Skin of body (tissue), 2 donors: ENCODE data around the gene SMO. TPM values are rescaled to one million over a fixed set of nuclear protein-coding genes. Genes with fewer than 3 reads are reported as not detected.
A peak's percentile ranks its signal among the peaks of the same experiment; 100 is the strongest.
"Not testable (repeated sequence)": the region's sequence is repeated elsewhere in the genome, so short reads cannot be mapped to it uniquely, and the experiment has no call there.

Experiments used
- DNase-seq: peaks from one replicate; lab custom pipeline; 2025; lab: John Stamatoyannopoulos, UW
- total RNA-seq: library from RNA; depleted of rRNA; stranded (reverse); fragments of >200 nt; gene quantifications from one replicate; pipeline ENCODE4 v1.2.3, GENCODE V29; 2014

Gene SMO
- total RNA-seq, 1 donor from 2014 or later: 28.8 TPM

DNA sequence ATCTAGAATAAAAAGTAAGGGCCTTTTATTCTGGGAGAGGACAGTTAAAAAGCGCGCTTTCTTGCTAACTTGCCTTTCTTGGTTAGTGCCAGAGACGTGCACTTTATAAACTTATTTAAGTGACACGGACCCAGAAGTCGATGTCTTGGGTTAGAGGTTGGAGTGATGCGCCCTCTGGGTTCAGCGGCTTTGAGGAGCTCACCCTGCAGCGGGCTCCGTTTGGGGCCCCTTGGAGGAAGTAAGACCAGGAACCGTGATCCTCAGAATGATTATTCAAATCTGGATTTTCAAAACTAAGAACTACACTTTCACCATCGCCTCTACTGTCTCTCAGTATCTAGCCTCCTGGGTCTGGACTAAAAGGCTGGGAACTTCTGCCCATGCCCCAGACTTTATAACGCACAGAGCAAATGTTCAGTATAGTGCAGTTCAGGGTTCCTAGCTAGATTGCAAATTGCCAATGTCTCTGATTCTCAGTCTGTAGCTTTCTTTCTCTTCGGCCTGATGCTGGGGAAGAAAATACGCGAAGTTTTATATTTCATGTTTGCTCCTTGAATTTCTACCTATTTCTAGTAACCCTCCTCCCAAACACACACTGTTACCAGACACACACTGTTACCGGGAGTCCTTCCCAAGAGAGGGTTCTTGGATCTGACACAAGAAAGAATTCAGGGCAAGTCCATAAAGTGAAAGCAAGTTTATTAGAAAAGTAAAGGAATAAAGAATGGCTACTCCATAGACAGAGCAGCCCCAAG lies 18.6 kb upstream of the SMO start:
- DNase-seq: no peak

DNA sequence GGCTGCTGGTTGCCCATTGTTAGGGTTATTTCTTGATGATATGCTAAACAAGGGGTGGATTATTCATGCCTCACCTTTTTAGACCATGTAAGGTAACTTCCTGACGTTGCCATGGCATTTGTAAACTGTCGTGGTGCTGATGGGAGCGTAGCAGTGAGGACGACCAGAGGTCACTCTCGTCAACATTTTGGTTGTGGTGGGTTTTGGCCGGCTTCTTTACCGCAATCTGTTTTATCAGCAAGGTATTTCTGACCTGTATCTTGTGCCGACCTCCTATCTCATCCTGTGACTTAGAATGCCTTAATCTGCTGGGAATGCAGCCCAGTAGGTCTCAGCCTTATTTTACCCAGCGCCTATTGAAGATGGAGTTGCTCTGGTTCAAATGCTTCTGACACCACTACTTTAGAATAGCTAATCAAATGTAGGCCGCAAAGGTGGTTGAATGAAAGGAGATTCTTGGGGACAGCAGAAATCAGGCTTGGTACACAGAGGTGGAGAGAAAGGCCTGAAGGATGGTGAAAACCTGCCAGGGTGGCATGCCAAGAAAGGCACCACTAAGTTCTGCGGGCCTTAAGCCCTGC lies 17.9 kb upstream of the SMO start:
- no peak for DNase-seq

DNA sequence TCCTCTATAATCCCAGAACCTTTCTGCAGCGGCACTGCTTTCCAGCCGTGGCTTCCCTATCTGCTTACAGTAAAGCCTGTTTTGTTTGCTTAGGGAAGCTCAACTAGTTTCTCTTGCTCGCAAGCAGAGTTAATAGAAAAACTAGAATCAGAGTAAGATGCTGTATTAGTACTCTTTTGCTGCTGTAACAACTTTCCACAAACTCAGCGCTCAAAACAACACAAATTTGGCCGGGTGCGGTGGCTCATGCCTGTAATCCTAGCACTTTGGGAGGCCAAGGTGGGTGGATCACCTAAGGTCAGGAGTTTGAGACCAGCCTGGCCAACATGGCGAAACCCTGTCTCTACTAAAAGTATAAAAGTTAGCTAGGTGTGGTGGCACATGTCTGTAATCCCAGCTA lies 14.6 kb upstream of the SMO start:
- DNase-seq: not testable (repeated sequence)

DNA sequence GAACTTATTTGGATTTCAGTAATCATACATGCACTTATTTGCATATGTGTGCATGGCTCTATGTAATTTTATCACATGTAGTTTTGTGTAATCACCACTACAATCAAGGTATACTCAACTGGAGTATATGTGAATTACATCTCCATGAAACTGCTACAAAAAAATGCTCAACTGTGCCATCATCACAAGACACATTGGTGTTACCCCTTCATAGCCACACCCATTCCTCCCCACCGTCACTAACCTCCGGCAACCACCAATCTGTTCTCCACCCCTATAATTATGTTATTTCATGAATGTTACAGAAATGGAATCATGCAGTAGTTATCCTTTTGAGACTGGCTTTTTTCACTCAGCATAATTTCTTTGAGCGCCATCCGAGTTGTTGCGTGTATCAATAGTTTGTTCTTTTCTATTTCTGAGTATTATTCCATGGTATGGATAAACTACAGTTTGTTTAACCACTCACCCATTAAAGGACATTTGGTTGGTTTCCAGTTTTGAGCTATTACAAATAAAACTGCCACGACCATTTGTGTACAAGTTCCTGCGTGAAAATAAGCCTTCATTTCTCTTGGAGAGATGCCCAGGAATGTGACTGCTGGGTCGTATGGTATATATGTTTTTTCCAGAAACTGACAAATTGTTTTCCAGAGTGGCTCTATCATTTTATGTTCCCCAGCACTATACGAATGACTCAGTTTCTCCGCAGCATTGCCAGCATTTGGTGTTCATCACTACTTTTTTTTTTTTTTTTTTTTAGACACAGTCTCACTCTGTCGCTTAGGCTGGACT lies 11.3 kb upstream of the SMO start:
- DNase-seq: no peak

DNA sequence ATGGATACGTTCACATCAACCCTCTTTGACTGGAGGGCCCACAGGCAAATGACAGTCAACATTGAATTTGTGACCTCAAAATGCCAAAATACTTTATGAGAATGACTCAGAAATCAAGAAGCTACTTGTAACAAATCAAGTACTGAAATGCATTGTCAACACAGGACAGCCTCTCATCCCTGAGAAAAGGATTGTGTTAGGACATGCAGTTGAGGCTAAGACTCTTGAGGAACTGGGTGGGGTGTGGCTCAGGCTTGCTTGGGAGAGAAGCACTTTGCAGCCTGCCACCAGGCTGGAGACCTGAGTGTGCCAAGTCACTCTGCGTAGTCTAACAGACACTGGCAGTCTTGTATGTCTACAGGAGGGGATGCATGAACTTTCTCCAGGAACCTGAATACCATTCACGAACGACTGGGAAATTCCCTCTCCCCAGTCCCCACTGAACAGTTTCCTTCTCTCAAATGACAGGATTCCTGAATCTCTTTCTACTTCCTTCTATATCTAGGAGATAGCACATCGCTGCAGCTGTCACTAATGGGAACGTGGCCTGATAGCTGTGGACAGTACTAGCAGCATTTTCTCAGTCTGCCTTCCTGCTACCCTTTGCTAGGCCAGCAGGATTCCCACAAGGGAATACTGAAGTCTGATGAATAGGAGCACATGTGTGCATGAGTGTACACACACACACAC lies 3.3 kb upstream of the SMO start:
- no peak for DNase-seq

DNA sequence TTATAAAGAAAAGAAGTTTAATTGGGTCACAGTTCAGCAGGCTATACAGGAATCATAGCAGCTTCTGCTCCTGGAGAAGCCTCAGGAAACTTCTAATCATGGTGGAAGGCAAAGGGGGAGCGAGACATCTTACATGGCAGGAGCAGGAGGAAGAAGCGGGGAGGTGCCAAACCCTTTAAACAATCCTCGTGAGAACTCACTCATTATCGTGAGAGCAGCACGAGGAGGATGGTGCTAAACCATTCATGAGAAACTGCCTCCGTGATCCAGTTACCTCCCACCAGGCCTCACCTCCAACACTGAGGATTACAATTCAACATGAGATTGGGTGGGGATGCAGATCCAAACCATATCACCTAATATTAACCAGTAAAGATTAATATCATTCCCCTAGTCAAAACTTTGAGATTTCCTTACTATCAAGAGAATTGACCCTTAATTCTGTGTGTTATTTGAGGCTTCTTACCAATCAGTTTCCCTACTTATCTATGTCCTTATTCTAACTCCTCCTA lies 1.6 kb upstream of the SMO start:
- DNase-seq: no peak

DNA sequence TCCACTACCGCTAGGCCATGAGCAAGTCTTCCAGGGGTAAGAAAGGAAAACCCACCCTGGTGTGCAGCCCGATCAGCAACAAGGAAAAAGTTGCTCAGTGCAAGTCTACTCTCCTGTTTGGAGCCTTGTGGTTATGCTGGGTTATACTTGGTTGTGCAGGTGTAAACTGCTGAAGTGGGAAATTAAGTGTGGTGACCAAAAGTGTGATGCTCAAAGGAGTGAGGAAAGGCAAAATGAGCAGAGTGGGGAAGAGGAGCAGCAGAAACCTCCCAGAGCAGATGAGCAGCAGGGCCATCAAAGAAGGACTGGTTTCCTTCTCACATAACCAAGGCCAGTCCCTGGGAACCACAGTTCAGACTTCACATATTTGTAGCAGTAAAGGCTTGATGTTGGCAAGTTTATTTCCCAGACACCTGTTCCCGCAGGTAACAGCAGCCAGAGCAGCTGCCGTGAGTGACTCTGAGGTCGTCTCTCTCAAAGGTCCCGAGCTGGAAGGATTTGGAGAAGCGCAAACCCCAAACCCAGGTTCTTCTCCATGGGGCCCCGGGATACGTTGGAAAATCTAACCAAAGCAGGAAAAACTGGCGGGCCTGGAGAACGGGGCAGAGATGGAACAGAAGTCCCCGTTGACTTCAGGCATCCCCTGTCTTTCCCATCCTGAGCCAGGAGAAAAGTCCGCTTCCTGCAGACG lies 607 bp upstream of the SMO start:
- DNase-seq: peak; percentile 61

DNA sequence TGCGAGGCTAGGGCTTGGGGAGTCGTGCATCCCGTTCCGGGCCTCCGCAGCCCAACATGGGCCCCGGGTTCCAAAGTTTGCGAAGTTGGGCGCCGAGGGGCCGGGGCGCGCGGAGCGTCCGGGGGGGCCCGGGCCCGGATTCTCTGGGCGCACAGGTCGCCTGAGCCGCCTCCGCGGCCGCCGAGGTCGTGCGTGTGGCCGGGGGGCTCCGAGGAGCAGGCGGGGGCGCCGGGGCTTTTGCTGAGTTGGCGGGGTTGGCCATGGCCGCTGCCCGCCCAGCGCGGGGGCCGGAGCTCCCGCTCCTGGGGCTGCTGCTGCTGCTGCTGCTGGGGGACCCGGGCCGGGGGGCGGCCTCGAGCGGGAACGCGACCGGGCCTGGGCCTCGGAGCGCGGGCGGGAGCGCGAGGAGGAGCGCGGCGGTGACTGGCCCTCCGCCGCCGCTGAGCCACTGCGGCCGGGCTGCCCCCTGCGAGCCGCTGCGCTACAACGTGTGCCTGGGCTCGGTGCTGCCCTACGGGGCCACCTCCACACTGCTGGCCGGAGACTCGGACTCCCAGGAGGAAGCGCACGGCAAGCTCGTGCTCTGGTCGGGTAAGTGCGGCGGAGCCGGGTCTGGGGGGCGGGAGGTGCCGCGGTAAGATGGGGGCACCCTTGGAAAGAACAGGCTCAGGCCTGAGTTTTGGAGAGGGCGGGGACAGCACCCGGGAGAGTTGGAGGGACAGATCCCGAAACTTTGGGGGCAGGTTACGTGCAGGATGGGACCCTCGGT lies 643 bp downstream of the SMO start:
- no peak for DNase-seq

DNA sequence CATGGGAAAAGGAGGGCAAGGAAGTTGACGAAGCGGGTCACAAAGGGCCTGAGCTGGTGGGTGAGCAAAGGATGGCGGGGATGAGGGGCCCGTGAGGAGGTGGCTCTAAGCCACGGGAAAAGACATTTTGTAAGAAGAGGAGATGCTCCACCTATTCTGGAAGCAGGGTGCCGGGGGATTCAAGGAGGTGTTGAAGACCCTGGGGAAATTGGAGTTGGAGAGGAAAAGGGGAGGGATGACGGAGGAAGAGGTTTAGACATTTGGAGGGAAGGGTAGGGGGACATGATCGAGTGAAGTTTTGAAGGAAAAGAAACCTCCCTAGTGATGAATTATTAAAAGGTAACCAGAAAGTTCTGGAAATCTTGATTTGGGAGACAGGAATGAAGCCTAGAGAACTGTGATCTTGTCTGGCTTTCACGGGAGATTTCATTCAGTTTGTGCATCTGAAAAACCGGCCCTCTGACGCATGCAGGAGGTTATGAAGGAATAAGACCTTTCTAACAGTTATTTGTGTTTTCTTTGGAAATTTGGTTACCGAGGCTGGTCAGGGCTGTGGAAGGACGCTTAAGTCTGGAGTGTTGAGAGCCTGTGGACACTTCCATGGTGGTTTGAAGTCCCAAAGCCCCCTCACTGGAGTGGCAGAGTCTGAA lies 1.4 kb downstream of the SMO start:
- DNase-seq: no peak

DNA sequence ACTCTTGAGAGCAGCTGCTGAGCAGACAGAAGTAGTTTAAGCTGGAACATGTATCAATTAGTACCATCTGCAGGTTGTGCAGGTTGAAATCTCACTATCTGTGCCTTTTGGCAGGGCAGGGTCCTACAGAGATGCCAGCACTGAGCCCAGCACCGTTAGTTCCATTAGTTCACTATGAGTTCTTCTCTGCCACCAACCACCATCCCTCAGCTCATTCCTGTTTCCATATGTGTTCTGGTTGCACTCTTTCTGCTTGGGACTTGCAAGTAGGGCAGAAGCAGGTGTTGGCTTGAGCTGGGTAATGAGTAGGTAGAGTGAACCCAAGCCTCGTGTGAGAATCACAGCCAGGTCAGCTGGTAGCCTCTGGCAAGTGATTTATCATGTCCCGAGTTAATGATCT lies 2.8 kb downstream of the SMO start:
- no peak for DNase-seq

DNA sequence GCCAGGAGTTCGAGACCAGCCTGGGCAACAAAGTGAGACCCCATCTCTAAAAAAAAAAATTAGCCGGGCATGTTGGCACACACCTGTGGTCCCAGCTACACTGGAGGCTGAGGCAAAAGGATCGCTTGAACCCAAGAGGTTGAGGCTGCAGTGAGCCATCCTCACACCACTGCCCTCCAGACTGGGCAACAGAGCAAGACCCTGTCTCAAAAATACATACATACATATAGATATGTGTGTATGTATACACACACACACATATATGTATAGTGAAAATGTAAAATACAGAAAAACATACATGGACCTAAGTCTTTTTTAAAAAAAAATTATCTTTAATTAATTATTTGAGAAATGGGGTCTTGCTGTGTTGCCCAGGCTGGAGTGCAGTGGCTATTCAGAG lies 5.5 kb downstream of the SMO start:
- DNase-seq: no peak

DNA sequence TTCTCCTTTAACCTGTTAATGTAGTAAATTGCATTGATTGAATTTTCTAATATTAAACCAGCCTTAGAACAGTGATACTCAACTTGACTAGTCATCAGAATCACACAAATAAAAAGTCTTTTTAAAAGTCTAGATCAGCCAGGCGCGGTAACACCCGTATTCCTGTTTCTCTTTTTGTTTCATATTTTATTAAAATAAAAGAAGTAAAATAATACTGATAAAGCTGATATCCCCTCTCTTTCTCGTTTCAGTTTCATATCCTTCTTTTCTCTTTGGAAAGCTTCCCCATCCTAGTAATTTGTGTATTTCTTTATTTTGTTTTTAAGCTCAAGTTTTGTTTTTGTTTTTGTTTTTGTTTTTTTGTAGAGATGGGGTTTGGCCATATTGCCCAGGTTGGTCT lies 9.3 kb downstream of the SMO start:
- DNase-seq: no peak

DNA sequence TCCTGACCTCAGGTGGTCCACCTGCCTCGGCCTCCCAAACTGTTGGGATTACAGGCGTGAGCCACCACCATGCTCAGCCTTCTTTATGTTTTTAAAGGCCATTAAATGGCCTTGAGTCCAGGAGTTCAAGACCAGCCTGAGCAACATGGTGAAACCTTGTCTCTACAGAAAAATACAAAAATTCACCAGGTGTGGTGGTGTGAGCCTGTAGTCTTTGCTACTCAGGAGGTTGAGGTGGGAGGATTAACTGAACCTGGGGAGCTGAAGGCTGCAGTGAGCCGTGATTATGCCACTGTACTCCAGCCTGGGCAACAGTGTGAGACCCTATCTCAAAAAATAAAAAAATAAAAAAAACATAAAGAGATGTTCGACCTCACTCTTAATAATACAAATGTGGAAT lies 11.0 kb downstream of the SMO start:
- DNase-seq: no peak

DNA sequence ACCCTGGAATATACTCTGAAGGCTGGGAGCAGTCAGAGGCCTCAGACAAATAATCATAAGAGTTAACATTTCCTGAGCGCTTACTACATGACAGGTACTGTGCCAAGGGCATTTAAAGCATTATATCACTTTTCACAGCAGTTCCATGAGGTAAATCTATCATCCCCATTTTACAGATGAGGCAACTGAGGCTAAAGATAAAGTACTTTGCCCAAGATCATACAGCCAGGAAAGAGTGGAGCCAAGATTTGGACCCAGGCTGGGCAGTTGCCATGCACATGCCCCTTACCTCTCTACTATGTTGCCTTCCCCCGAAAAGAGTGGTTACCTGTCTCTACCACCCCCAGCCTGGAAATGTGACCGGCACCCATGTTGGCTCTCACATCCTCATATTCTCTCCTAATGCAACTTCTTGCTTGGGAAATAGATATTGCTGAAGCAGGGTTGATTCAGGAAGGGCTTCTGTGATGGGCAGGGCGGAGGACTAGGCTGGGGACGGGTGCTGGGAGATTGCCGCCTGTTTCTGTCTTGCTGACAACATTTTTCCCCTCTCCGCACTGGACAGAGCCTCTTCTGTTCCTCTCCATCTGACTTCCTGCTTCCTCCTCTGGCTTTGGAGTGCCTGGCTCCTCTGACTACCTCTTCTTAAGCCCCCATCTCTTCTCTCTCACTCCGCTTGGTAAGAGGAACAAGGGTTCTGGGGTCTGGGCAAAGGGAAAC lies 13.8 kb downstream of the SMO start:
- DNase-seq: no peak

DNA sequence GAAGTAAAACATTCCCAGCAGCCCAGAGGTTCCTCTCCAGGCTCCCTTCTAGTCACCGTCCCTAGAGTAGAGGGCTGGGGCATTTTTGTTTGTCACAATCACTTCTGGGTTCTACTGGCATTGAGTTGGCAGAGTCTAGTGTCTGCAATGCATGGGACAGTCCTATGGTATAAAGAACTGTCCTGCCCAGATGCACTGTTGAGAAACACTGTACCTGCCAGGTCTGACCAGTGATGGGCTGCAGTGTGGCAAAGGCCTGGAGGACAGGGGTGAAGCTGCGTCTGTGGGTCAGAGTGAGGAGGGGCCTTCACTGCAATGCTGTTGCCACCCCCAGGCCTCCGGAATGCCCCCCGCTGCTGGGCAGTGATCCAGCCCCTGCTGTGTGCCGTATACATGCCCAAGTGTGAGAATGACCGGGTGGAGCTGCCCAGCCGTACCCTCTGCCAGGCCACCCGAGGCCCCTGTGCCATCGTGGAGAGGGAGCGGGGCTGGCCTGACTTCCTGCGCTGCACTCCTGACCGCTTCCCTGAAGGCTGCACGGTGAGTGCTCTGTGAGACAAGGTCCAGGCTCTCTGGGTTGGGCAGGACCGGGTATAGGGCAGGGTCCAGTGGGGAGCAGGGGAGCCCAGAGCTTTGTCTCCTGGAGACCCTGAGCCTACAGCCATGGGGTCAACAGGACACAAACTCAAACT lies 14.8 kb downstream of the SMO start:
- DNase-seq: no peak

DNA sequence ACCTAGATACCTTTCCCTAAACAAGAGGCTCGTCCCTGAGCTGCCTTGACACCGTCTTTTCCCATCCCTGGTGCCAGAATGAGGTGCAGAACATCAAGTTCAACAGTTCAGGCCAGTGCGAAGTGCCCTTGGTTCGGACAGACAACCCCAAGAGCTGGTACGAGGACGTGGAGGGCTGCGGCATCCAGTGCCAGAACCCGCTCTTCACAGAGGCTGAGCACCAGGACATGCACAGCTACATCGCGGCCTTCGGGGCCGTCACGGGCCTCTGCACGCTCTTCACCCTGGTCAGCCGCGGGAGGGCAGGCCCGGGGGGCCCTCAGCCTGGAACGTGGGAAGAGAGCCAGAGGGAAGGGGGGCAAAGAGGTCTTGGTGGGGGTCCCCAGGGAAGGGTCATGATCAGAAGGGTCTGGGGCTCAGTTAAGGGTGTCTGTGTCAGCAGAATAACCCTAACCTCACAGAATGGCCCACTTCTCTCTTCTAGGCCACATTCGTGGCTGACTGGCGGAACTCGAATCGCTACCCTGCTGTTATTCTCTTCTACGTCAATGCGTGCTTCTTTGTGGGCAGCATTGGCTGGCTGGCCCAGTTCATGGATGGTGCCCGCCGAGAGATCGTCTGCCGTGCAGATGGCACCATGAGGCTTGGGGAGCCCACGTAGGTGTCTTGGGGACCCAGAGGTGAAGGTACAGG lies 16.8 kb downstream of the SMO start:
- no peak for DNase-seq

DNA sequence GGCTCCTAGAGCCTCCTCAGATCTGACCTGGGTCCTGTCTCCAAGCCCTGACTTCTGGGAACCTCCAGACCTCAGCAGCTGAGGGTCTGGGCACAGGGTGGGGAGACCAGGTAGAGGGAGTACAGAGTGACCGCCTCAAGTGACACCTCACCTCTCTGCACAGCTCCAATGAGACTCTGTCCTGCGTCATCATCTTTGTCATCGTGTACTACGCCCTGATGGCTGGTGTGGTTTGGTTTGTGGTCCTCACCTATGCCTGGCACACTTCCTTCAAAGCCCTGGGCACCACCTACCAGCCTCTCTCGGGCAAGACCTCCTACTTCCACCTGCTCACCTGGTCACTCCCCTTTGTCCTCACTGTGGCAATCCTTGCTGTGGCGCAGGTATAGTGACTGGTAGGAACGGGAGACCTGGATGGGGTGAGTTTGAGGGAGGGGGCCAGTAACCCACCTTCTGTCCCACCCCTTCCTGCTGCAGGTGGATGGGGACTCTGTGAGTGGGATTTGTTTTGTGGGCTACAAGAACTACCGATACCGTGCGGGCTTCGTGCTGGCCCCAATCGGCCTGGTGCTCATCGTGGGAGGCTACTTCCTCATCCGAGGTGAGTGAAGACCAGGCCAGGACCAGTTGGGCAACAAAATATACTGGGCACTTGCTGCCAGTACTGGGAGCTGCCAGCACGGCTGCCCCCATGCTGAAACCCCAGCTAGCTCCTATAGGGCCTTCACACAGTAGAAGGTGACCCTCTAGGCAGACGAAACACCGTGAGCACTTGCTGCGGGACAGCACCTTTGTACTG lies 17.8 kb downstream of the SMO start:
- DNase-seq: no peak
